ENCODE data around the gene ERF. TPM values are rescaled to one million over a fixed set of nuclear protein-coding genes. Genes with fewer than 3 reads are reported as not detected.

Gene ERF
- polyA plus RNA-seq, 1 of the 3 experiments (the other 2 are of a cell fraction): 89.6 TPM

GRCh38 chr19:42249769-42250168 lies 5.2 kb downstream of the ERF start:
- DNase-seq: no peak
- no peaks in the 10 kb centered on the region for H3K27me3 ChIP-seq (ENCODE audit: insufficient read depth)
- peaks cover 69% of the 10 kb centered on the region for H4K20me1 ChIP-seq (ENCODE audit: insufficient read depth)
- ChIA-PET POLR2A (no interaction called here), CTCF (interaction anchor here (1.4 to 14.8 kb wide), 2 partner anchors 30 to 45 kb away, joined by 3 to 205 read pairs; no protein-coding TSS in a partner anchor)
- H2AFZ ChIP-seq (ENCODE audit: low read depth): no peak overlapping the region
- H3K27ac ChIP-seq (ENCODE audit: low read depth in 2 of 2, low read length in 1 of 2): peak overlapping the region; percentile 78 to 83
- H3K4me3 ChIP-seq (ENCODE audit: low read depth in 2 of 2, low read length in 1 of 2): no peak overlapping the region
- peaks cover 10 to 23% of the 10 kb centered on the region in 2 experiments for H3K36me3 ChIP-seq (replicated peaks in 1 of 2; ENCODE audit: control insufficient read depth in 1 of 2, insufficient read depth in 2 of 2, low read length in 1 of 2)
- H3K9me2 ChIP-seq: no peaks in the 10 kb centered on the region
- peak overlapping the region; percentile 57; the same call in 1 of the 2 replicates for H3K9ac ChIP-seq
- H3K4me1 ChIP-seq (ENCODE audit: control insufficient read depth in 1 of 2, insufficient read depth in 2 of 2, low read depth in 1 of 2, low read length in 1 of 2): peaks cover 30 to 46% of the 10 kb centered on the region in 2 experiments
- WGBS (ENCODE audit: low lambda C conversion rate): 86% methylated on average over 6 of the region's 6 CpGs
- H3K9me3 ChIP-seq: no peaks in the 10 kb centered on the region
- H3K79me2 ChIP-seq (ENCODE audit: insufficient read depth): peaks cover 69% of the 10 kb centered on the region
- peak overlapping the region; percentile 98; the same call in 1 of the 2 replicates for H3K4me2 ChIP-seq
- no peak for TF ChIP-seq TCF12 (IDR thresholded peaks at IDR 0.05)
- TF ChIP-seq FOSL2 (IDR thresholded peaks at IDR 0.05; ENCODE audit: borderline replicate concordance, low read depth): no peak
- no peak for TF ChIP-seq JUND (IDR thresholded peaks at IDR 0.05)
- TF ChIP-seq, protein P1, sequence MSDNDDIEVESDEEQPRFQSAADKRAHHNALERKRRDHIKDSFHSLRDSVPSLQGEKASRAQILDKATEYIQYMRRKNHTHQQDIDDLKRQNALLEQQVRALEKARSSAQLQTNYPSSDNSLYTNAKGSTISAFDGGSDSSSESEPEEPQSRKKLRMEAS (IDR thresholded peaks at IDR 0.05; ENCODE audit: low read depth): no peak
- no peak for TF ChIP-seq EZH2phosphoT487 (IDR thresholded peaks at IDR 0.05; ENCODE audit: borderline replicate concordance, low read depth)
- TF ChIP-seq SIN3A (IDR thresholded peaks at IDR 0.05; ENCODE audit: borderline replicate concordance, low read depth, low read length): no peak
- no peak for TF ChIP-seq PBX3 (IDR thresholded peaks at IDR 0.05)
- no peak for TF ChIP-seq GATA2 (CRISPR knock-in tag; IDR thresholded peaks at IDR 0.05)
- TF ChIP-seq TEAD4 (IDR thresholded peaks at IDR 0.05; ENCODE audit: borderline replicate concordance, insufficient read depth): no peak
- peaks cover 46% of the 10 kb centered on the region for H3F3A ChIP-seq (replicated peaks; ENCODE audit: insufficient read depth)

- no peak for TF ChIP-seq USF1 (IDR thresholded peaks at IDR 0.05; ENCODE audit: borderline replicate concordance, low read depth)
- TF ChIP-seq RCOR1 (IDR thresholded peaks at IDR 0.05; ENCODE audit: low read length): no peak
- no peak for TF ChIP-seq GATA2 (CRISPR knock-in tag; IDR thresholded peaks at IDR 0.05)
- TF ChIP-seq POLR2AphosphoS5 (IDR thresholded peaks at IDR 0.05; ENCODE audit: low read depth, low read length): no peak
- no peak for TF ChIP-seq MXI1 (IDR thresholded peaks at IDR 0.05; ENCODE audit: low read depth, low read length)
- TF ChIP-seq, protein P2, sequence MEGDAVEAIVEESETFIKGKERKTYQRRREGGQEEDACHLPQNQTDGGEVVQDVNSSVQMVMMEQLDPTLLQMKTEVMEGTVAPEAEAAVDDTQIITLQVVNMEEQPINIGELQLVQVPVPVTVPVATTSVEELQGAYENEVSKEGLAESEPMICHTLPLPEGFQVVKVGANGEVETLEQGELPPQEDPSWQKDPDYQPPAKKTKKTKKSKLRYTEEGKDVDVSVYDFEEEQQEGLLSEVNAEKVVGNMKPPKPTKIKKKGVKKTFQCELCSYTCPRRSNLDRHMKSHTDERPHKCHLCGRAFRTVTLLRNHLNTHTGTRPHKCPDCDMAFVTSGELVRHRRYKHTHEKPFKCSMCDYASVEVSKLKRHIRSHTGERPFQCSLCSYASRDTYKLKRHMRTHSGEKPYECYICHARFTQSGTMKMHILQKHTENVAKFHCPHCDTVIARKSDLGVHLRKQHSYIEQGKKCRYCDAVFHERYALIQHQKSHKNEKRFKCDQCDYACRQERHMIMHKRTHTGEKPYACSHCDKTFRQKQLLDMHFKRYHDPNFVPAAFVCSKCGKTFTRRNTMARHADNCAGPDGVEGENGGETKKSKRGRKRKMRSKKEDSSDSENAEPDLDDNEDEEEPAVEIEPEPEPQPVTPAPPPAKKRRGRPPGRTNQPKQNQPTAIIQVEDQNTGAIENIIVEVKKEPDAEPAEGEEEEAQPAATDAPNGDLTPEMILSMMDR (IDR thresholded peaks at IDR 0.05): no peak
- TF ChIP-seq RXRA (IDR thresholded peaks at IDR 0.05; ENCODE audit: borderline replicate concordance, low read depth): no peak
- TF ChIP-seq, protein P3, sequence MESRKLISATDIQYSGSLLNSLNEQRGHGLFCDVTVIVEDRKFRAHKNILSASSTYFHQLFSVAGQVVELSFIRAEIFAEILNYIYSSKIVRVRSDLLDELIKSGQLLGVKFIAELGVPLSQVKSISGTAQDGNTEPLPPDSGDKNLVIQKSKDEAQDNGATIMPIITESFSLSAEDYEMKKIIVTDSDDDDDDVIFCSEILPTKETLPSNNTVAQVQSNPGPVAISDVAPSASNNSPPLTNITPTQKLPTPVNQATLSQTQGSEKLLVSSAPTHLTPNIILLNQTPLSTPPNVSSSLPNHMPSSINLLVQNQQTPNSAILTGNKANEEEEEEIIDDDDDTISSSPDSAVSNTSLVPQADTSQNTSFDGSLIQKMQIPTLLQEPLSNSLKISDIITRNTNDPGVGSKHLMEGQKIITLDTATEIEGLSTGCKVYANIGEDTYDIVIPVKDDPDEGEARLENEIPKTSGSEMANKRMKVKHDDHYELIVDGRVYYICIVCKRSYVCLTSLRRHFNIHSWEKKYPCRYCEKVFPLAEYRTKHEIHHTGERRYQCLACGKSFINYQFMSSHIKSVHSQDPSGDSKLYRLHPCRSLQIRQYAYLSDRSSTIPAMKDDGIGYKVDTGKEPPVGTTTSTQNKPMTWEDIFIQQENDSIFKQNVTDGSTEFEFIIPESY (IDR thresholded peaks at IDR 0.05; ENCODE audit: borderline replicate concordance, low read depth): no peak
- Histone ChIP-seq H3K4me1 (ENCODE audit: control insufficient read depth in 1 of 2, insufficient read depth in 2 of 2, low read depth in 1 of 2, low read length in 1 of 2) (peaks cover 30 to 46% of the 10 kb centered on the region in 2 experiments), H3K27me3 (ENCODE audit: insufficient read depth) (no peaks in the 10 kb centered on the region), H3K9ac (no peak overlapping the region), H3K36me3 (replicated peaks in 1 of 2; ENCODE audit: control insufficient read depth in 1 of 2, insufficient read depth in 2 of 2, low read length in 1 of 2) (peaks cover 10 to 23% of the 10 kb centered on the region in 2 experiments), H3K9me3 (no peaks in the 10 kb centered on the region), H4K20me1 (ENCODE audit: insufficient read depth) (peaks cover 69% of the 10 kb centered on the region), H3K4me3 (ENCODE audit: low read depth in 2 of 2, low read length in 1 of 2) (no peak overlapping the region), H2AFZ (ENCODE audit: low read depth) (no peak overlapping the region), H3K27ac (ENCODE audit: low read depth in 2 of 2, low read length in 1 of 2) (peak overlapping the region in 1 of 2 experiments; percentile 83; a peak in 2 of 4 replicates), H3K79me2 (ENCODE audit: insufficient read depth) (peaks cover 64% of the 10 kb centered on the region), H3F3A (replicated peaks; ENCODE audit: insufficient read depth) (peaks cover 50% of the 10 kb centered on the region), H3K9me2 (no peaks in the 10 kb centered on the region), H3K4me2 (peak overlapping the region; percentile 11; the same call in 1 of the 2 replicates)
- DNase-seq: no peak
- WGBS (ENCODE audit: low lambda C conversion rate): 96% methylated on average over 21 of the region's 36 CpGs
- ChIA-PET CTCF (interaction anchor here (1.4 to 14.8 kb wide), 2 partner anchors 31 to 46 kb away, joined by 3 to 205 read pairs; no protein-coding TSS in a partner anchor), POLR2A (no interaction called here)
Observed at GRCh38 chr19:42249149-42249750, 5.7 kb downstream of the ERF start.

Measured in SK-N-SH (cell line).